Thymus (tissue), 11 donors: ENCODE results near the gene USPL1. TPM values are rescaled to one million over a fixed set of nuclear protein-coding genes. Genes with fewer than 3 reads are reported as not detected.
A peak's percentile ranks its signal among the peaks of the same experiment; 100 is the strongest.

Source experiments
- DNase-seq, 9 donors: peaks; one replicate each; pipeline ENCODE4 v3.0.0-alpha.2; 2013; ENCODE audit warnings: low spot score in 9 of 9, low read depth in 6 of 9, missing footprints in 1 of 9
- H3K27ac ChIP-seq, 2 donors: one replicate each; pipeline ENCODE4 v1.5.1; 2013; ENCODE audit warnings: control low read depth in 1 of 2, low read depth in 1 of 2, low read length in 1 of 2, mild to moderate bottlenecking in 1 of 2, moderate library complexity in 1 of 2
- H3K27me3 ChIP-seq, 2 donors: one replicate each; pipeline ENCODE4 v1.5.1; 2013; ENCODE audit warnings: low read length in 1 of 2; ENCODE audit not compliant: control insufficient read depth in 2 of 2, insufficient read depth in 1 of 2
- H3K36me3 ChIP-seq, 2 donors: one replicate each; pipeline ENCODE4 v1.5.1; 2013; ENCODE audit warnings: low read length in 1 of 2, mild to moderate bottlenecking in 1 of 2, moderate library complexity in 1 of 2; ENCODE audit not compliant: control insufficient read depth in 2 of 2, insufficient read depth in 2 of 2
- H3K4me1 ChIP-seq, 2 donors: one replicate each; pipeline ENCODE4 v1.5.1; 2013; ENCODE audit warnings: low read length in 2 of 2; ENCODE audit not compliant: control insufficient read depth in 2 of 2, insufficient read depth in 2 of 2
- H3K4me3 ChIP-seq, 2 donors: one replicate each; pipeline ENCODE4 v1.5.1; 2013; ENCODE audit warnings: low read length in 2 of 2, control low read depth in 1 of 2, mild to moderate bottlenecking in 1 of 2
- H3K9me3 ChIP-seq, 2 donors: one replicate each; pipeline ENCODE4 v1.5.1; 2013; ENCODE audit warnings: low read length in 1 of 2, mild to moderate bottlenecking in 1 of 2; ENCODE audit not compliant: control insufficient read depth in 2 of 2, insufficient read depth in 1 of 2
- WGBS: extraction: QIAGEN DNeasy Blood & Tissue Kit; methylation state at CpG from one replicate; pipeline ENCODE4 v1.1.7; 2013; 5-methylcytosine and 5-hydroxymethylcytosine counted together
- polyA plus RNA-seq: library from polyadenylated mRNA; stranded (reverse); fragments of 200-250 nt; gene quantifications from one replicate; pipeline ENCODE4 v1.2.3, GENCODE V29; 2013
- total RNA-seq: library from RNA; stranded (reverse); fragments of 120-200 nt; gene quantifications from one replicate; pipeline ENCODE4 v1.2.4, GENCODE V29; 2013
- donor health status: healthy.

The USPL1 gene
- total and polyA plus RNA-seq, 2 donors: 18.4 to 19.3 TPM

- Histone ChIP-seq H3K27ac (peak overlapping the region in 1 of 2 donors; percentile 74), H3K9me3 (no peaks in the 10 kb centered on the region), H3K27me3 (no peaks in the 10 kb centered on the region), H3K4me1 (peaks cover 6 to 21% of the 10 kb centered on the region in 2 donors), H3K4me3 (no peak overlapping the region), H3K36me3 (no peaks in the 10 kb centered on the region)
- peak; percentile 53 to 93 (median 82) for DNase-seq
- 24% methylated on average over 4 of the region's 4 CpGs for WGBS
Observed at GRCh38 chr13:30607908-30608307, 9.8 kb upstream of the USPL1 start.

DNA sequence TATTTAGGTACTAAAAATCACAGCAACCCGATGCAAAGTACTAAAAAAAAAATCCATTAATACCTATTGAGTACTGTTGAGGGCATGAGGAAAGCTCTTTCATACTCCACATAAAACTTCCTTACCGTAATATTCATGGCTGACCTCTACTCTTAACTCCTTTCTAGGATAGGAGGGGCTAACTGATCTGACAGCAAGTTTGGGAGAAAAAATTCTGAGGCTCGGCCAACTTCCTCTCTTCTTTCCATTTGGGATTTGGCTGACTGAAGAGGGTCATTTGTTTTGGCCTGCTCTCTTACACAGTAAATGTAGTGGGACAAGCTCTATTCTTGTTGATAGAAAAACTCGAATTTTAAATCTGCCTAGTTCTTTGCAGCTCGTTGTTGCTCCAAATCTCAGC is 9.4 kb upstream of the USPL1 start:
- no peaks in the 10 kb centered on the region for H3K27me3 ChIP-seq
- 86% methylated on average over 5 of the region's 5 CpGs for WGBS
- H3K27ac ChIP-seq: peak overlapping the region in 1 of 2 donors; percentile 74
- H3K4me1 ChIP-seq: peaks cover 6 to 21% of the 10 kb centered on the region in 2 donors
- H3K4me3 ChIP-seq: no peak overlapping the region
- peak in 1 of 9 donors; percentile 14 for DNase-seq
- no peaks in the 10 kb centered on the region for H3K9me3 ChIP-seq
- H3K36me3 ChIP-seq: no peaks in the 10 kb centered on the region

- H3K4me1 ChIP-seq: peaks cover 6 to 21% of the 10 kb centered on the region in 2 donors
- H3K36me3 ChIP-seq: no peaks in the 10 kb centered on the region
- no peak for DNase-seq
- no peaks in the 10 kb centered on the region for H3K27me3 ChIP-seq
- no peaks in the 10 kb centered on the region for H3K9me3 ChIP-seq
- no peak overlapping the region for H3K4me3 ChIP-seq
- no peak overlapping the region for H3K27ac ChIP-seq
Observed at GRCh38 chr13:30610311-30610710, 7.4 kb upstream of the USPL1 start.

GRCh38 chr13:30615481-30615865 is 2.2 kb upstream of the USPL1 start:
- peak in 3 of 9 donors; percentile 23 to 58 (median 50) for DNase-seq
- no peaks in the 10 kb centered on the region for H3K27me3 ChIP-seq
- H3K27ac ChIP-seq: peak overlapping the region; percentile 85 to 99
- H3K9me3 ChIP-seq: no peaks in the 10 kb centered on the region
- WGBS: 18% methylated on average over 4 of the region's 4 CpGs
- peaks cover 10 to 13% of the 10 kb centered on the region in 2 donors for H3K4me1 ChIP-seq
- no peaks in the 10 kb centered on the region for H3K36me3 ChIP-seq
- H3K4me3 ChIP-seq: peak overlapping the region; percentile 76 to 87

GRCh38 chr13:30615866-30616541 is 1.7 kb upstream of the USPL1 start:
- Histone ChIP-seq H3K4me3 (peak overlapping the region; percentile 76 to 87), H3K4me1 (peaks cover 10 to 13% of the 10 kb centered on the region in 2 donors)
- peak in 8 of 9 donors; percentile 48 to 87 (median 55) for DNase-seq

GRCh38 chr13:30616927-30617314 is 799 bp upstream of the USPL1 start:
- under 1% methylated on average over 12 of the region's 12 CpGs for WGBS
- H3K27ac ChIP-seq: peak overlapping the region; percentile 99 to 100
- peaks cover 10 to 13% of the 10 kb centered on the region in 2 donors for H3K4me1 ChIP-seq
- no peaks in the 10 kb centered on the region for H3K36me3 ChIP-seq
- H3K27me3 ChIP-seq: no peaks in the 10 kb centered on the region
- DNase-seq: peak; percentile 69 to 91 (median 76)
- peak overlapping the region; percentile 76 to 87 for H3K4me3 ChIP-seq
- no peaks in the 10 kb centered on the region for H3K9me3 ChIP-seq

More at GRCh38 chr13:30615866-30616541, 1.7 kb upstream of the USPL1 start:
- WGBS: 6% methylated on average over 7 of the region's 7 CpGs
- peak overlapping the region; percentile 99 to 100 for H3K27ac ChIP-seq
- no peaks in the 10 kb centered on the region for H3K9me3 ChIP-seq
- no peaks in the 10 kb centered on the region for H3K36me3 ChIP-seq
- H3K27me3 ChIP-seq: no peaks in the 10 kb centered on the region

GRCh38 chr13:30618186-30618929 is 638 bp downstream of the USPL1 start:
- peaks cover 10 to 13% of the 10 kb centered on the region in 2 donors for H3K4me1 ChIP-seq
- H3K9me3 ChIP-seq: no peaks in the 10 kb centered on the region
- peak overlapping the region; percentile 76 to 87 for H3K4me3 ChIP-seq
- peaks cover under 1 to 9% of the 10 kb centered on the region in 2 donors for H3K36me3 ChIP-seq
- WGBS: under 1% methylated on average over 21 of the region's 21 CpGs
- no peaks in the 10 kb centered on the region for H3K27me3 ChIP-seq
- DNase-seq: peak in 8 of 9 donors; percentile 23 to 69 (median 40)
- peak overlapping the region; percentile 99 to 100 for H3K27ac ChIP-seq

GRCh38 chr13:30618930-30619279 is 1.2 kb downstream of the USPL1 start:
- Histone ChIP-seq H3K27ac (peak overlapping the region in 1 of 2 donors; percentile 99), H3K4me1 (peaks cover 10 to 13% of the 10 kb centered on the region in 2 donors), H3K27me3 (no peaks in the 10 kb centered on the region), H3K9me3 (no peaks in the 10 kb centered on the region), H3K36me3 (peaks cover 6 to 15% of the 10 kb centered on the region in 2 donors), H3K4me3 (peak overlapping the region; percentile 76 to 87)
- DNase-seq: no peak
- WGBS: 38% methylated on average over 3 of the region's 3 CpGs

DNA sequence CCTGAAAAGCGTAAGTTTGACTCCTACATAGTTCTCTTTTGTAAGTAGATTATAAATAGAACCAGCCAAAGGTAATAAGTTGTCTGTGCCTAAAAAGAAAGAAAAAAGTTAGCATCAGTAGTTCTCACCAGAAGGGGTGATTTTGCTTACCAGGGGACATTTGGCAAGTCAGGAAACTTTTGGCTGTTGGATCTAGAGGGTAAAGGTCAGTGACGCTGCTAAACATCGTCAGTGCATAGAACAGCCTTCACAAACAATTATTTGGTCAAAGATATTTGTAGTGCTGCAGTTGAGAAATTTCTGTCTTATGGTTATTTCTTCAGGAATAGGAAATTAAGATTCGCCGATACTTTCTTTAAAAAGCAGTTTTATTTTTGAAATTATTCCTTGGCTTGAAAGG is 2.0 kb downstream of the USPL1 start:
- Histone ChIP-seq H3K36me3 (peaks cover 13 to 22% of the 10 kb centered on the region in 2 donors), H3K27me3 (no peaks in the 10 kb centered on the region), H3K27ac (no peak overlapping the region), H3K9me3 (no peaks in the 10 kb centered on the region), H3K4me3 (peak overlapping the region in 1 of 2 donors; percentile 14), H3K4me1 (peaks cover 10 to 13% of the 10 kb centered on the region in 2 donors)
- 94% methylated on average over 5 of the region's 5 CpGs for whole genome bisulfite sequencing
- DNase-seq: no peak
